Right lung (tissue), 10 donors: ENCODE results near the gene SAPCD1. TPM values are rescaled to one million over a fixed set of nuclear protein-coding genes. Genes with fewer than 3 reads are reported as not detected.

ENCODE experiments used
- DNase-seq, 2 donors: peaks; one replicate each; pipeline ENCODE4 v3.0.0-alpha.2; 2013
- long read RNA-seq, 8 donors: transcript quantifications; one replicate each; lab custom pipeline, GENCODE V29; 2026
- polyA plus RNA-seq, 5 donors: library from polyadenylated mRNA; unstranded; fragments of 120-200 nt; gene quantifications; one replicate each; pipeline versions ENCODE4 v1.2.1 to v1.2.3, GENCODE V29; 2013; ENCODE audit warnings: inconsistent platforms in 1 of 5, low replicate concordance in 1 of 5; ENCODE audit not compliant: insufficient read length in 5 of 5, insufficient read depth in 1 of 5

The SAPCD1 gene
- 10 to 100 TPM in 1 of 5 donors, 1 to 10 TPM in 4; 6.6 to 12.2 (median 8.2) TPM for polyA plus RNA-seq
- long read RNA-seq, donor 1, partial matches to known transcripts: 0 of 1 reads
- long read RNA-seq, donor 1, other reads (novel, unspliced or antisense): 0 of 1 reads
- long read RNA-seq, donor 2, partial matches to known transcripts: 0 of 1 reads
- long read RNA-seq, donor 2, other reads (novel, unspliced or antisense): 0 of 1 reads
- long read RNA-seq, donor 3: 0 reads
- long read RNA-seq, donor 4, partial matches to known transcripts: 0 of 1 reads
- long read RNA-seq, donor 4, other reads (novel, unspliced or antisense): 0 of 1 reads
- long read RNA-seq, donor 5, partial matches to known transcripts: 0 of 2 reads
- long read RNA-seq, donor 5, other reads (novel, unspliced or antisense): 0 of 2 reads
- long read RNA-seq, donor 6, partial matches to known transcripts: 0 of 3 reads
- long read RNA-seq, donor 6, other reads (novel, unspliced or antisense): 0 of 3 reads
- long read RNA-seq, donor 7, partial matches to known transcripts: 0 of 2 reads
- long read RNA-seq, donor 7, other reads (novel, unspliced or antisense): 0 of 2 reads
- long read RNA-seq, donor 8: 0 reads

DNA sequence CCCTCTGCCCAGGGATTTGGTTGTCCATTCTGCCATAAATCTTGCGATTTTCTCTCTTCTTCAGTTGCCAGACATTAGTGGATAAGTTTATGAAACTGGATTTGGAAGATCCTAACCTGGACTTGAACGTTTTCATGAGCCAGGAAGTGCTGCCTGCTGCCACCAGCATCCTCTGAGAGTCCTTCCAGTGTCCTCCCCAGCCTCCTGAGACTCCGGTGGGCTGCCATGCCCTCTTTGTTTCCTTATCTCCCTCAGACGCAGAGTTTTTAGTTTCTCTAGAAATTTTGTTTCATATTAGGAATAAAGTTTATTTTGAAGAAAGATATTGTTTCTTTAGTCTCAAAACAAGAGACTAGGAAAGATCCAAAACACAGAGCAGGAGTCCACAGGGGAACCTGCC lies at the start of gene SAPCD1:
SAPCD1 (plus strand) TSS at position 301 of the 400 bp plus-strand sequence. CDS start 399 bp downstream, outside the sequence.
- no peak for DNase-seq

DNA sequence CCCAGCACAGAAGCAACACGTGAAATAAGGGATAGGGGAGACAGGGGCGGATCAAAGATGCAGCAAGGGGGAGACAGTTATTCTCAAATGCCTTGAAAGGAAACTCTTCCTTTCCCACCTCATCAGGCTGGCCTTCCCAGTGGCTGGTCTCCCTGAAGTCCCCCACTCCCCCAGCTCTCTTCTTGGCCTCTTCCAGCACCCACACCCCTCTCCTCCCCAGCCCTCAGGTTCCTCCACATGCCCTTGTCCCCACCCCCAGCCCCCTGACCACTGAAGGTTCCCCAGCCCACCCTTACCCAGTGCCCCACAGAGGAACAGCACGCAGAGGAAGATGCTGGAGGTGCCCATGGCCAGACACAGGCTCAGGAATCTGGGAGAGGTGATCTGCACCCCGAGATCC lies 49.0 kb upstream of the SAPCD1 start:
- DNase-seq: no peak

DNA sequence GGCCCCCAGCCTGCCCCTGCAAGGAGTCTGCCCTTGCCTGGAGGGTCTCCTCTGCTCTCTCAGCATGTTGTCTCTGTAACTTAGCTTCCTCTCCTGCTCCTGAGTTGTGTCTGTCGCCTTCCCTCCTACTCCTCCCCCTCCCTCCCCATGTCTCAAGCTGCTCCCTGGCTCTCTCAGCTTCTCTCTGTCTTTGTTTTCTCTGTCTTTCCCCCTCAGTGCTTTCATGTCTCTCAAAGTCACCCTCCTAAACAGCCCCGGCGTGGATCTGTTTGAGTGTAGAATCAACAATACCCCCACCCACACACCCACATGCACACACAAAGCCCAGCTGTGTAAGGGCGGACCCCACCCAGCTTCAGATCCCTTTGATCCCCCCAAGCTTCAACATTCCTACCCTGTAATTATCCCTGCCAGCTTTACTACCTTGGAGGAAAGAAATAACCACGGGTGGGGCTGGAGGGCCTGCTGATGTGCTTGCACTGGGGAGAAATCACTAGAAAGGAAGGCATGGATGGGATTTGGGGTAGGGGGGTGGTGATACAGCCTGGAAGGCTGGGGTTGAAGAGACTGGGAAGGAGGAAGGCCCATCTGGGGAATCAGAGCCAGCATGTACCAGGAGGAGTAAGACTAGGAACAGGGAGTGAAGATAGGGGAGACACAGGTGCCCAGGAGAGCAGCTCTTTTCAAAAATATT lies 48.3 kb upstream of the SAPCD1 start:
- DNase-seq: no peak

DNA sequence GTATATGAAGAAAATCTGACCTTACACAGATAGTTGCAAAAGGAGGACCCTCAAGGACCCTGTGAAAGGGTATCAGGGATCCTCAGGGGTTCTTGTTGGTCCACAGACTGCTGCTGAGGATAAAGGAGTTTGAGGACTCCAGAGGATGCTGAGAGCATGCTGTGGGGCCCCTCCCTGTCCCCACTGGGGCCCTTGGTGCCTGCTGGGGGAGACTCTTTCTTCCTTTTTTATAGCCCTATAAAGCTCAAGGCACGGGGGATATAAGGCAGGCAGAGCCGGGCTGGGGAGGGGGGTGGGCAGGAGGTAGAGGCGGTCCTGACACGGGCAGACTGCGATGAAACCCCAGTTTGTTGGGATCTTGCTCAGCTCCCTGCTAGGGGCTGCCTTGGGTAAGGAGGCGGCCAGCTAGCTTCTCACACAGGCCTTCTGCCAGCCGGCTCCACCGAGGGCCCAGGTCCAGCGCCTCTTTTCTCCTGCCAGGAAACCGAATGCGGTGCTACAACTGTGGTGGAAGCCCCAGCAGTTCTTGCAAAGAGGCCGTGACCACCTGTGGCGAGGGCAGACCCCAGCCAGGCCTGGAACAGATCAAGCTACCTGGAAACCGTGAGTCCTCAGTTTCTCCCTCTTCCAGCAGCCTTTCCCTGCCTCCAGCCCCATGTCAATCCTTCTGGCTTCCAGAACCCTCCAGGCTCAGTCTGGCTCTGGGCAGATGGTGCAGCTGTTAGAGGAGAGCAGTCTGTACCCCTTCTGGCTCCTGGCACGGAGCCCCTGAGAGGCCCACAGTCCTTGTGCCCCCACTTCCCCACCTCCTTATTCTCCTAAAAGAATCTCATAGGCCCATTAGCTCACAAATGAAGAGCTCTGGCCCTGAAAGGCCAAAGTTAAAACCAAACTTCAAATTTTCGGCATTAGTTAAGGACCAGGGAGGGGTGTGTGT lies 47.2 kb upstream of the SAPCD1 start, which contains the start of gene LY6G6D:
LY6G6D (plus strand) TSS at position 327 of the 937 bp plus-strand sequence; CDS start at position 335, 8 bp downstream.
- no peak for DNase-seq

DNA sequence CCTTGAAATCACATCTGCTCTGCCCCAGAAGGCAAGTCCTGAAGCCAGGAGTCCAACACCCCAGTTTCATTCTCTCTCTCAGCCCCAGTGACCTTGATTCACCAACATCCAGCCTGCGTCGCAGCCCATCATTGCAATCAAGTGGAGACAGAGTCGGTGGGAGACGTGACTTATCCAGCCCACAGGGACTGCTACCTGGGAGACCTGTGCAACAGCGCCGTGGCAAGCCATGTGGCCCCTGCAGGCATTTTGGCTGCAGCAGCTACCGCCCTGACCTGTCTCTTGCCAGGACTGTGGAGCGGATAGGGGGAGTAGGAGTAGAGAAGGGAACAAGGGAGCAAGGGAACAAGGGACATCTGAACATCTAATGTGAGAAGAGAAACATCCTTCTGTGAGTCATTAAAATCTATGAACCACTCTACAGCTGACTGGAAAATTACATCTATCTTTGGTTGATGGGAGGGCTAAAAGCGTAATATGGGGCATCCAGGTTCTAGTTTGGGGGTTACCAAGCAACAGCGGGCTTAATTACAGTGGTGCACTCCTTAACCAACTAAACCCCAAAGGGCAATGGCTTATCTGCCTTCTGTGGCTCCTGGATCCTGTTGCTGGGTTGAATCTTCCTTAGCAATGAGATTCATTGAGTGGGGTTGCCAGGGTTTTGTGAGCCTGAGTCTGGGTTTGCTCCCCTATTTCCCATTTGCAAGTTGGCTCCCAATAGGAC lies 44.8 kb upstream of the SAPCD1 start:
- no peak for DNase-seq

DNA sequence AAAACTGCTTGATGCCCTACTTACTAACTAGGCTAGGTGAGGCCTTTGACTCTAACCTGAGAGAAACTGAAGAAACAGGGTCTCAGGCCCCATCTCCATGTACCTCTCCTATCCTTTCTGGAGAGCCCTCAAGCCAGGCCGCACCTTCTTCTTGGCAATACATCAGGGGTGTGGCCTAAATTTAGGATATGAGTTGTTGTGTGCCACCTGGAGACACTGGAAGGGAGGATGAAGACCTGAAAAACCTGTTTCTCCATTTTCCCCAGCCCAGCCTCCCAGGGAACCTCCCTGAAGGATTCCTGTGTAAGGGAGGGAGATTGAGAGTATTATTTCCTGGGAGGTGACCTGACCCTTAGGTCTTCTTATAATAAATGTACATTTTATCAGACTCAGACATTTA lies 44.2 kb upstream of the SAPCD1 start:
- peak in 1 of 2 donors; percentile 49 for DNase-seq

DNA sequence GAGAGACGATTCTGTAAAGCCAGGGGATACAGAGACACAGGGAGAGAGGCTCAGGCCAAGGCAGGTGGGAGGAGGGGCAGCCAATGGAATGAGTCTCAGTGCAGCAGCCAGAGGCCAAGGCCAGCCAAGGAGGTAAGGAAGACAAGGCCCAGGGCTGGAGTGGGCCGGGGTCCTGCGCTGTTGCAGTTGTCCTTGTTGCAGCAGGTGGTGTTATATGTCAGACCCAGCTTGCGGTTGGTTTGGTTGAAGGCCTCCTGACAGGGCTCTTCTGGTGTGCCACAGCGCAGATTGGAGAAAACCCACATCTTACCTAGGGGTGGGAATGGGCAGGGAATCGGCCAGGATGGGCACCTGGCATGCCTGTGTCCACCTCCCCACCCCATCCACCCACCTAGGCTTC lies 43.5 kb upstream of the SAPCD1 start:
- DNase-seq: no peak

DNA sequence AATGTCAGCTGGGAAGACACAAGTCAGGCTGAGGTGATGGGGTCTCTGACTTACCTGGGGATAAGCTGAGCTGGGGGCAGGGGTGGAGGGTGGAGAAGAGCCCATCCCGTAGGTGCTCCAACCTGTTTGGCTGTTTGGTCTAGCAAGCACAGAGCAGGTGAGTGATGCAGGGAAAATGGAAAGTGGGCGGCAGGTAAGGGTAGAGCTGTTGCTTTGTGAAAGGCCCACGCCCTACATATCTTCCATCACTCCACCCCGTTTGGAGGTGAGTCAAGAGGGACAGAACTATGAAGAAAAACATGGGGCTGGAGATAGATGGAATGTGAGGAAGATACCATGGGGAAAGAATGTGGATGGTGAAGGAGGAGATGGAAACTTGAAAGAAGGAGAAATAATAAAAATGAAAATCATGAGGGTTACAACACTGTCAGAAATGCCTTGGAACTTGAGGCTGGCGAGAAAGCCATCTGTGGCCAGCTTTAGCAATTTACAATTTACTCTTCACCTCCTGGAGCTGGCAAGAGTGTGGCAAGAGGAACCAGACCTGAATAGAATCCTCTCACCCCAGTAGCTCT lies 42.2 kb upstream of the SAPCD1 start:
- DNase-seq: no peak

DNA sequence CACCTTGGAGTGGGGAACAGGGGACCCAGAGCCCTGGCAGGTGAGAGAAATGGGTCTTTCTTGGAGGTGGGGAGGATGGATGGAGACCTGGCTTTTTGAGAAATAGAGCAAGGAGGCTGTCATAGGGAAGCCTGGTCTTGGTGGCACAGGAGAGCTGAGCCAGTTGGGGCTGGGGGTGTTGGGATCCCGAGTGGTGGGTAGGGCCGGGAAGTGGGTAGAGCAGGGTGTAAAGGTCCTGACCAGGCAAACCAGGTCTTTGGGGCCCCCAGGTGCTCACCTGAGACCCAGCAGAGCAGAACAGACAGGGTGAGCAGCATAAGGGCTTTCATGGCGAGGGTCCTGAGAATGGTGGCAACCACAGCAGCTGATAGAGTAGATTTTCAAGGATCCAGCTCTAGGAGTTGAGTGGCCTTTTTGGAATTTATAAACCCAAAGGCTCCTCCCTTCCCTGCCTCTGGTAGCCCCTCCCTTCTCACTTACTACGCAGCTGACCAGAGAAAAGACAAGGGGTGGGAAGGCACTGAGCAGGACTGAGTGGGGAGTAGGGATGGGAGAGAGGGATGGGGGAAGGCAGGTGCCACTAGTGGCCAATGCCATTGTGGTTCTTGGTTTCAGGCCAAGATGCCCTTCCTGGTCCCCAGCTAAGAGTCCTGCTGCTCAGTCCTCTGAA lies 41.0 kb upstream of the SAPCD1 start, which contains the start of gene LY6G6C:
LY6G6C (minus strand) TSS at position 396 of the 670 bp plus-strand sequence; CDS start at position 329, 67 bp downstream.
- no peak for DNase-seq

DNA sequence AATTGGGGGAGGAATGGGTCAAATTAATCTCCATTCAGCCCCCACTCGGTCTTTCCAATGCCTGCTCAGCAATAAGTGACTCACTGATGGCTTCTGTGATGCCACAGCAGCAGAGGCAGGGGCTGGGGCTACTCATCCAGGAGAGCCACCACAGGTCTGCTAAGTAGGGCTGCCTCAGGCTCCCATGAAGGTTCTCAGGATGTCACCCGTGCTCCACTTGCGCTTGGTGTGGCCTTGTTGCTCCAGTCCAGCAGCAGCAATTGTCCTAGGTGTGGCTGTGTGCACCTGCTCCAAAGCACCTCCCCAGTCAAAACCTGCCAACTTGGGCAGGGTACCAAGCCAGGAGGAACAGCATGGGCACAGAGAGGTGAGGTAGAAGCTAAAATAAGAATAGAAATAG lies 40.3 kb upstream of the SAPCD1 start:
- DNase-seq: no peak

DNA sequence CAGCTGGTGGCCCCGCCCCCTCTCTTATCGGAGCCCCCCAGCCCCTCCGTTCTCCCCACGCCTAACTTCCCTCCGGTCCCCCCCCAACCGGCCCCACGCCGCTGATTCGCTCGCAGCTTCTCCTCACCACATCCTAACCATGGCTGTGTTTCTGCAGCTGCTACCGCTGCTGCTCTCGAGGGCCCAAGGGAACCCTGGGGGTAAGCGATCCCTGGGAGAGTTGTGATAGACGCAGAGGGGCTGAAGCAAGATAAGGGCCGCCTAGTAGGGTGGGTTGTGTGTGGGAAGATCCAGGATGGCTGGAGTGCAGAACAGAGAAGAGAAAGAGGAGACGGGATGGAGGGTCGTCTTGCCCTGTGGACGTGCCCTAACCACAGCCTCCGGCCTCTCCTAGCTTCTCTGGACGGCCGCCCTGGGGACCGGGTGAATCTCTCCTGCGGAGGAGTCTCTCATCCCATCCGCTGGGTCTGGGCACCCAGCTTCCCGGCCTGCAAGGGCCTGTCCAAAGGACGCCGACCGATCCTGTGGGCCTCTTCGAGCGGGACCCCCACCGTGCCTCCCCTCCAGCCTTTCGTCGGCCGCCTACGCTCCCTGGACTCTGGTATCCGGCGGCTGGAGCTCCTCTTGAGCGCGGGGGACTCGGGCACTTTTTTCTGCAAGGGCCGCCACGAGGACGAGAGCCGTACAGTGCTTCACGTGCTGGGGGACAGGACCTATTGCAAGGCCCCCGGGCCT lies 39.0 kb upstream of the SAPCD1 start, which contains the start of gene MPIG6B:
MPIG6B (plus strand) TSS at position 129 of the 735 bp plus-strand sequence; CDS start at position 140, 11 bp downstream.
- no peak for DNase-seq

DNA sequence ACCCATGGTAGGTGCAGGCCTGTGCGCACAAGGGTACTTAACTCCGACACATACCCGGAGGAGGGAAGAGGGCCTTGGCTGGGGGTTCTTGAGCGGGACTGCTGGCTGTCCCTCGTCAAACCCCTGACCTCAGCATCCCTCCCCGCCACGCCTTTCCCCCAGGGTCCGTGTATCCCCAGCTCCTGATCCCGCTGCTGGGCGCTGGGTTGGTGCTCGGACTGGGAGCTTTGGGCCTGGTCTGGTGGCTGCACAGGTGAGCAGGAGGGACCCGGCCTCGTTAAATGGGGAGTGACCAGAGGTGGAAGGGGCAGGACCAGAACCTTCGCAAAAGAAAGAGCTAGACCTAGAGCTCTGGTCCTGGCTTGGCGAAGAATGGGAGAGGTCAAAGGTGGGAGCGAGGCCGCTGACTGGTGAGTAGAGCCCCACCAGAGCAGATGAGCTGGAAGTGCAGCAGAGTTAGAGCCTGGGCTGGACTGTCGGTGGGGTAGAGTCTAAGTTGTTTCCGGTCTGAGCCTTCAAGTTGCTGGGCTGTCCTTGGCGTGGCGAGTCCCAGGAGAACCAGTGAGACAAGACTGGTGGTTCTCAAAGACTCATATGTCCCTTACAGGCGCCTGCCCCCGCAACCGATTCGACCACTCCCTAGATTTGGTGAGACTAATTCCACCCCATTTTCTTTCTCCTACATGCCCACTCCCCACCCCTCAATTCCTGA lies 38.3 kb upstream of the SAPCD1 start:
- DNase-seq: no peak

DNA sequence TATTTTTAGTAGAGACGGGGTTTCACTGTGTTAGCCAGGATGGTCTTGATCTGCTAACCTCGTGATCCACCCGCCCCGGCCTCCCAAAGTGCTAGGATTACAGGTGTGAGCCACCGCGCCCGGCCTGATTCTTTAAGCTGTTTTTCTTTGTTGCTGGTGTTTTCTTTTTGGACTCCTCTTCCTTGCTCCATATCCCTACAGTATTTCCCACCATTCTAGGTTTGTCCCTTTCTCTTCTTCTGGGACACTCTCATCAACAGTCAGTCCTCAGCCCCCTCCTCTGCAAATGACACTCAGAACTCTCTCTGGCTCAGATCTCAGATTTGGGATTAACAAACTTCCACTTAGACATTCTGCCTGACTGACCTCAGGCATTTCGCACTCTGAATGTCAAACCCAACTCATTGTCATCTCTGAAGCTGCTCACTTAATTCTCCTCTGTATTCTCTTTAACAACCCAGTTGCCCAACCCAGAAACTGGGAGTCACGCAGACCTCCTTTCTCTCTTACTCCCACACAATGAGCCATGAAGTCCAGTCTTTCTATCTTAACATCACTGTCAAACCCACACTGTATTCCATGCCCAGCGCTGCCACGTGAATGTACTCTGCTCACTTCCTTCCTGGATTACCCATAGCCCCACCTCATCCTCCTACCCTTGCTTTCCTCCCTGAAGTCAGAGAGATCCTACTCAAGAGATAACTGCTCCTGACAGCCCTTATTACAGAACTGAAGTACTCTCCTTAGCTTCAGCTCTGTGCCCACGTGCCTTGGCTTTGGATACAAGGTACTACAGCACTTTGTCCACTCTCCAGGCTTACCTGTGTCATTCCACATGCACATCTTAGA lies 36.7 kb upstream of the SAPCD1 start:
- no peak for DNase-seq

DNA sequence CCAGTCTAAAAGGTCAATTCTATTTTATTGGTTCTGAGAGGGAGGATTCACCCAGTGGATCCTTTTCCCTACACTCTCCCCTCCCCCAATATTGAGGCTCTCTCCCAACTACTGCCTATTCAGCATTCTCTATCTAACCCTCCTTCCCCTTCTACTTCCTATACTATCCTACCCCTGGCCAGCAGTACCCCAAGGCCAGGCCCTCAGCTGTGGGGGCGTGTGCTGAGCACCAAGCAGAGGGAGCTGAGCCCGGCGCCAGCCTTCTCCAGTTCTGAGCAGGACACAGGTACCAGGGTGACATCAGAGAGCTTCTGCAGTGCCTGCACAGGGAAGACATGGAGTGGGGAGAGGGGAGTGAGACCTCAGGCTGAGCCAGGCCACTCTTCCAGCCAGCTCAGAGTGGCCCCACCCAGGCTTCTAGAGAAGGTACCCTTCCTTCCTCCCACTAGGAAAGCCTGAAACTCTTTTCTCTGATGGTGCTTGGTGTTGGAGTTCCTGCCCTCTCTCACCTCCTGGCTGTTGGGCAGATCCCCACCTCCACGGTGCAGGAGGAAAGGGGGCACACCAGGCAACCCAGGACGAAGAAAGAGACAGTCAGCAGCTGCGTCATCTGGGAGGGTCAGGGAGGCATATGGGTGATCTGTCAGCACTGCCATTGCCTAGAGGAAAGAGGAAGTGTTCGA lies 35.3 kb upstream of the SAPCD1 start:
- DNase-seq: no peak

DNA sequence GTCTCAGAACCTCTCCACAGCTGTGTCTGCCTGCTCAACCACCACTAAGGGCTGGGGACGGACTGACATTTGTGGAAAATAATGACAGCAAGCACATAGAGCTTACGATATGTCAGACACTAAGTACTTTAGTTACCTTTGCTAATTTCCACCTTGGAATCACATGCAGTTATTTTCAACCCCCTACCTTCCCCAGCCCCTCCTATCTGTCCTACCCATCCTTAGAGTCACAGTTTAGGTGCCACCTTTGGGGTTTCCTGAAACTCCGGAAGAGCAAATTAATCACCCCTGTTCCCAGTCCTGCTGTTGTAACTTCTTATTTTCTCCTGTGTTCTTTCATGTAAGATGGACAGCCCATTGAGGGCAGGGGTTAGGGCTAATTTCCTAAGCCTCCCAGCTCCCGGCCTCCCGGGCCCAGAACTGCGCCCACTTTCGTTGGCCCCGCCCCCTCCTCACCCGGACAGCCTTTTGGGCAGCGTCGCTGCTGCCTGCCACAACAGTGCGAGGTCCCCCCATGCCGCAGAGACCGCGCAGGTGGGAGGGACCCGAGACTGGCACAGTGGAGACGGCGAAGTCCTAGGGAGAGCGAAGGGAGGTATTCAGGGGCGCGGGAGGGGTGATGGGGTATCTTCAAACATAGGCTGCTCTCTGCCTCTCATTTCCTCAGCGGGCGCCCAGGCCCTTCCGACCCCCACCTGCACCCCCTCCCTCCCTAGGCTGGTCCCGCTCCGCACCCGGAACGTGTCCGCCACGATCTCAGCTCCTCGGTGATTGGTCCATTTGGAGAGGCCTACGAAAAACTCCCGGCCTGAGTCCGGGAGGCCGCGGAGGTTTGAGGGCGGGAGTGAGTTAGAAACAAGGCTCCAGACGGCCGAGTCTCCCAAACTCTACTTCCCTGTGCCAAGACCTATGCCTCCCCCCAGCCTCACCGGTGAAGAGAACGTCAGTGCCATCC lies 34.5 kb upstream of the SAPCD1 start:
- no peak for DNase-seq
